Measurements from ENCODE around the gene CNGB1.

DNA sequence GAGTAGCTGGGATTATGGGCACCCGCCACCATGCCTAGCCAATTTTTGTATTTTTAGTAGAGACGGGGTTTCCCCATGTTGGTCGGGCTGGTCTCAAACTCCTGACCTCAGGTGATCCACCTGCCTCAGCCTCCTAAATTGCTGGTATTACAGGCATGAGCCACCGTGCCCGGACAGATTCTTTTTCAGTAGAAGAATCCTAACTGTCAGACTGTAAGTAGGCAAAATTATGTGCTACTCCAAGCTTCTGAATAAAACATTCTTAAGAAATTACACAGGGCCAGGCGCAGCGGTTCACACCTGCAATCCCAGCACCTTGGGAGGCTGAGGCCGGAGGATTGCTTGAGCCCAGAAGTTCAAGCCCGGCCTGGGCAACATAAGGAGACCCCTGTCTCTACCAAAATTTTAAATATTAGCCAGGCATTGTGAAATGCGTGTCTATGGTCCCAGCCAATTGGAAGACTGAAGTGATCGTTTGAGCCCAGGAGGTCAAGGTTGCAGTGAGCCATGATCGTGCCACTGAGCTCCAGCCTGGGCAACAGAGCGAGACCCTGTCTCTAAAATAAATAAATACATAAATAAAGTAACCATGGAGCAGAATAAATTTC is 101.9 kb downstream of the CNGB1 start:
- TF ChIP-seq CTCF (conservative IDR thresholded peaks at IDR 0.05; ENCODE audit: low read depth, low read length) (no peak), EZH2phosphoT487 (IDR thresholded peaks at IDR 0.05; ENCODE audit: borderline replicate concordance, low read length) (no peak), EZH2 (IDR thresholded peaks at IDR 0.05; ENCODE audit: low read length, unreplicated experiment) (no peak)

Measured in PC-3 (cell line).